Measurements from ENCODE around the gene PLPPR4.

PLPPR4 gene

DNA sequence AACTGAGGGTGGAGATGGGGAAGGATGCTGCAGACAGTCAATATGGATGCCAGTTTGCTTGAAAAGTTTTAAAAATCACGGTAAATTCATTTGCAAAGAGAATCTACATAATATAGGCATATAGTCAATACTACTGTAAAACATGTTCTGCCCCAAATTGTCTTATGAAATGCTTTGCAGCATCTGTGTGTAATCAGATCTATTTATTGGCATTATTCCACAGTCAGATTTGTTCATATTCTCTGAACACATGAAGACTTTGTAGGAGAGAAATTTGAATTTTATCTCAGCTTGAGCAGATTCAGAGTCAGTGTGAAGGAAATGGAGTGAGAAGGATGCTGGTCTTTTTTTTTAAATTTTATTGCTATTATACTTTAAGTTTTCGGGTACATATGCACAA is 88.5 kb downstream of the PLPPR4 start:
- no peak overlapping the region for H3K4me3 ChIP-seq (replicated peaks in 1 of 2; ENCODE audit: low read depth in 2 of 2, low read length in 2 of 2)
- TF ChIP-seq, protein P1, sequence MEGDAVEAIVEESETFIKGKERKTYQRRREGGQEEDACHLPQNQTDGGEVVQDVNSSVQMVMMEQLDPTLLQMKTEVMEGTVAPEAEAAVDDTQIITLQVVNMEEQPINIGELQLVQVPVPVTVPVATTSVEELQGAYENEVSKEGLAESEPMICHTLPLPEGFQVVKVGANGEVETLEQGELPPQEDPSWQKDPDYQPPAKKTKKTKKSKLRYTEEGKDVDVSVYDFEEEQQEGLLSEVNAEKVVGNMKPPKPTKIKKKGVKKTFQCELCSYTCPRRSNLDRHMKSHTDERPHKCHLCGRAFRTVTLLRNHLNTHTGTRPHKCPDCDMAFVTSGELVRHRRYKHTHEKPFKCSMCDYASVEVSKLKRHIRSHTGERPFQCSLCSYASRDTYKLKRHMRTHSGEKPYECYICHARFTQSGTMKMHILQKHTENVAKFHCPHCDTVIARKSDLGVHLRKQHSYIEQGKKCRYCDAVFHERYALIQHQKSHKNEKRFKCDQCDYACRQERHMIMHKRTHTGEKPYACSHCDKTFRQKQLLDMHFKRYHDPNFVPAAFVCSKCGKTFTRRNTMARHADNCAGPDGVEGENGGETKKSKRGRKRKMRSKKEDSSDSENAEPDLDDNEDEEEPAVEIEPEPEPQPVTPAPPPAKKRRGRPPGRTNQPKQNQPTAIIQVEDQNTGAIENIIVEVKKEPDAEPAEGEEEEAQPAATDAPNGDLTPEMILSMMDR (IDR thresholded peaks at IDR 0.05; ENCODE audit: low read depth, low read length), result no peak
- DNase-seq (ENCODE audit: low read depth in 2 of 2), result no peak

DNA sequence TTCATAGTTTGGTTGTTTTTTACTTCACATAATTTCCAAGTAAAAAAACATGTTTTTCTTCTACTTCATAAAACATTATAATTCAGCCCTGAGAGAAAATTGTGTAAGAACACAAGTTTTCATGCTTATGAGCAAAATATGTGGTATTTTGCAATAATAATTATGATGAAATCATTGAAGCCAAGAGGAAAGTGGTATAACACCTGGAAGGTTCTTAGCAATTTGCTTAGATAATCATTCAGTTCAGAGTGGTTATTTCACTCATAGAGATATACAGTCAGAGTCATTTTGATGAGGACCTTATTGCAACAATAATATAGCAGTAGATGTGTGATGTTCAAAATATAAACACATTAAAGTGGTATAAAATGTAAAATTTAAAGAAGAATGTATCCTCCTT is 94.5 kb downstream of the PLPPR4 start:
- no peak overlapping the region for H3K4me3 ChIP-seq (replicated peaks in 1 of 2; ENCODE audit: low read depth in 2 of 2, low read length in 2 of 2)
- DNase-seq (ENCODE audit: low read depth in 2 of 2), result peak in 1 of 2 donors; percentile 5
- TF ChIP-seq, protein P1 (IDR thresholded peaks at IDR 0.05; ENCODE audit: low read depth, low read length), result no peak
